HG03520 (cell line): ENCODE measurements around the gene TTLL12.

Experiments used
- ATAC-seq: cut with Tn5 transposase; IDR thresholded peaks from one replicate; pipeline ENCODE4 v1.9.1; 2021; ENCODE audit warnings: mild to moderate bottlenecking, moderate library complexity; ENCODE audit not compliant: unreplicated experiment

TTLL12 gene

GRCh38 chr22:43174941-43175531, 11.9 kb downstream of the TTLL12 start:
- no peak for ATAC-seq

GRCh38 chr22:43173976-43174720, 12.8 kb downstream of the TTLL12 start:
- ATAC-seq: no peak

GRCh38 chr22:43173566-43173965, 13.4 kb downstream of the TTLL12 start:
- ATAC-seq: no peak

- no peak for ATAC-seq
Measured at GRCh38 chr22:43172191-43172590, 14.7 kb downstream of the TTLL12 start.

GRCh38 chr22:43171607-43172006, 15.3 kb downstream of the TTLL12 start:
- no peak for ATAC-seq

GRCh38 chr22:43171019-43171491, 15.9 kb downstream of the TTLL12 start:
- ATAC-seq: no peak

GRCh38 chr22:43170131-43170480, 16.8 kb downstream of the TTLL12 start:
- ATAC-seq: no peak

- ATAC-seq: no peak
Measured at GRCh38 chr22:43169310-43170130, 17.4 kb downstream of the TTLL12 start.

- ATAC-seq: no peak
Measured at GRCh38 chr22:43168471-43169309, 18.2 kb downstream of the TTLL12 start.

- no peak for ATAC-seq
Measured at GRCh38 chr22:43167001-43167589, 19.8 kb downstream of the TTLL12 start.

- ATAC-seq: no peak
Measured at GRCh38 chr22:43166132-43166930, 20.6 kb downstream of the TTLL12 start.

- ATAC-seq: no peak
Measured at GRCh38 chr22:43164636-43165035, 22.3 kb downstream of the TTLL12 start.

- no peak for ATAC-seq
Measured at GRCh38 chr22:43163241-43163795, 23.6 kb downstream of the TTLL12 start.

GRCh38 chr22:43162412-43163150, 24.4 kb downstream of the TTLL12 start:
- no peak for ATAC-seq

- no peak for ATAC-seq
Measured at GRCh38 chr22:43160497-43161126, 26.3 kb downstream of the TTLL12 start.

GRCh38 chr22:43159484-43160178, 27.3 kb downstream of the TTLL12 start:
- ATAC-seq: no peak

- no peak for ATAC-seq
Measured at GRCh38 chr22:43158778-43159483, 28.0 kb downstream of the TTLL12 start.
